Coronary artery (tissue), 2 donors: ENCODE measurements around the gene PPP2R3B.

Source experiments
- DNase-seq: peaks from one replicate; pipeline ENCODE4 v3.0.0-alpha.2; 2017; ENCODE audit warnings: low spot score
- H3K27ac ChIP-seq, 2 donors: fragments of 200-600 bp; sonication (generic); one replicate each; pipeline ENCODE4 v1.5.1; 2016 to 2019
- H3K4me3 ChIP-seq: fragments of 200-600 bp; sonication (generic); 2 replicates; pipeline ENCODE4 v1.5.1; 2016; ENCODE audit warnings: mild to moderate bottlenecking, moderate library complexity
- CTCF ChIP-seq: fragments of 200-600 bp; sonication (generic); IDR thresholded peaks from one replicate; pipeline ENCODE4 v1.5.1; 2019; ENCODE audit warnings: antibody characterized with exemption

PPP2R3B gene

DNA sequence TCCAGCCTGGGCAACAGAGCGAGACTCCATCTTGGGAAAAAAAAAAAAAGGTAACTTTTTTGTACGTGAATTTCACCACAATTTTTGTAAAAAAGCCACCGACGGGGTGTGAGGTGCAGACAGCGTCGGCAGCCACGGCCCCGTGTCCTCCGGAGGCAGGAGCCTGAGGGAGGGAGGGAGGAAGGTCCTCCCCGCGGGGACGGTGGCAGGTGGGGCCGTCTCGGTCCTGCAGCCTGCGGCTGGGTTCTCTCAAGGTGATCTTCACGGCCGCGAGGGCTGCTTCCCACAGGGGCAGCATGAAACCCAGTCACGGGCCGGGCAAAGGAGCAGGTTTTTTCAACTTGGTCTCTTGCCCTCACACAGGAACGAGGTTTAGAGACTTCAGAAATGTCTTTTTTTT is 91.6 kb downstream of the PPP2R3B start:
- DNase-seq: no peak
- Histone ChIP-seq H3K4me3 (no peak overlapping the region), H3K27ac (no peak overlapping the region)
- no peak for TF ChIP-seq CTCF

DNA sequence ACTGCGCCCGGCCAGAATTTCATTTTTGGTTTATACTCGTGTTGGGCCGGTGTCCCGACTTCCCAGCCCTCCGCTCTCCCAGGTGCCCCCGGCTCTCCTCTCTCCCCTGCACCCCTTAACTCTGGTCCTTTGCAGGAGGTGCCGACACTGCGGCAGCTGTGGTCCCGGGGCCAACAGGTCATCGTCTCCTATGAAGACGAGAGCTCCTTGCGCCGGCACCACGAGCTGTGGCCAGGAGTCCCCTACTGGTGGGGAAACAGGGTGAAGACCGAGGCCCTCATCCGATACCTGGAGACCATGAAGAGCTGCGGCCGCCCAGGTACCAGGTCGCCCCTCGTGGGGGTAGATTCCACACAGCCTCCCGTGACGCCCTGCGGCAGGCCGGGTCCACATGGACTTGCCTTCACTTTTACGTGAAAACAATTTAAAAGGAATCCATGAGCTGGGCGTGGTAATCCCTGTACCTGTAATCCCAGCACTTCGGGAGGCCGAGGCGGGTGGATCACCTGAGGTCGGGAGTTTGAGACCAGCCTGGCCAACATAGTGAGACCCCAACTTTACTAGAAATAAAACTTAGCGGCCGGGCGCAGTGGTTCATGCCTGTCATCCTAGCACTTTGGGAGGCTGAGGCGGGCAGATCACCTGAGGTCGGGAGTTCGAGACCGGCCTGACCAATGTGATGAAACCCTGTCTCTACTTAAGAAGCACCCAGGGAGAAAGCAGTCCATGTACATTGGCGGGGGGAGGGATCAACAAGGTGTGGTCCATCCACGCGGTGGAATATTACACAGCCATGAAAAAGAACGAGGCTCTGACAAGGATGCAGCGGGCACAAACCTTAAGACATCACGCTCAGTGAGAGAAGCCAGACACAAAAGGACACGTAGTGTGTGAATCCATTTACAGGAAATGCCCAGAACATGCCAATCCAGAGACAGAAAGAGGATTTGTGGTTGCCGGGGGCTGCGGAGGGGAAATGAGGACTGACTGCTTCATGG is 93.5 kb downstream of the PPP2R3B start:
- H3K27ac ChIP-seq: no peak overlapping the region
- TF ChIP-seq CTCF: no peak
- no peak for DNase-seq
- H3K4me3 ChIP-seq: no peak overlapping the region

DNA sequence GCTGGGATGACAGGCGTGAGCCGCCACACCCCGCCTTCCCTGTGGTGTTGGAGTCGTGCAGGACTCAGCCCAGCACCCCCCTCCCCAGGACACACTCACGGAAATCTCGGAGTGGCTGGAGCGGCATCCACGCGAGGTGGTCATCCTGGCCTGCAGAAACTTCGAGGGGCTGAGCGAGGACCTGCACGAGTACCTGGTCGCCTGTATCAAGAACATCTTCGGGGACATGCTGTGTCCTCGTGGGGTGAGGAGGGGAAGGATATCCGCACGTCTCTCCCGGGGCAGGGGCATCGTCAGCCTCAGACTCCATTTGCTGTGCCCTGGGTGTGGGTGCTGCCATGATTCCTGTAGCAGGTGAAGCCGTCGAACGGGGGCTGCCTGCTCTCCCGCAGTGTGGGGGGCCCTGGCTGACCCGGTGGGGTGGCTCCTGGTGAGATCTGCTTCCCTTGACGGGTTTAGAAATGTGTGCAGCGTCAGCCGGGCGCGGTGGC is 95.3 kb downstream of the PPP2R3B start:
- no peak overlapping the region for H3K27ac ChIP-seq
- no peak for DNase-seq
- H3K4me3 ChIP-seq: no peak overlapping the region
- no peak for TF ChIP-seq CTCF

DNA sequence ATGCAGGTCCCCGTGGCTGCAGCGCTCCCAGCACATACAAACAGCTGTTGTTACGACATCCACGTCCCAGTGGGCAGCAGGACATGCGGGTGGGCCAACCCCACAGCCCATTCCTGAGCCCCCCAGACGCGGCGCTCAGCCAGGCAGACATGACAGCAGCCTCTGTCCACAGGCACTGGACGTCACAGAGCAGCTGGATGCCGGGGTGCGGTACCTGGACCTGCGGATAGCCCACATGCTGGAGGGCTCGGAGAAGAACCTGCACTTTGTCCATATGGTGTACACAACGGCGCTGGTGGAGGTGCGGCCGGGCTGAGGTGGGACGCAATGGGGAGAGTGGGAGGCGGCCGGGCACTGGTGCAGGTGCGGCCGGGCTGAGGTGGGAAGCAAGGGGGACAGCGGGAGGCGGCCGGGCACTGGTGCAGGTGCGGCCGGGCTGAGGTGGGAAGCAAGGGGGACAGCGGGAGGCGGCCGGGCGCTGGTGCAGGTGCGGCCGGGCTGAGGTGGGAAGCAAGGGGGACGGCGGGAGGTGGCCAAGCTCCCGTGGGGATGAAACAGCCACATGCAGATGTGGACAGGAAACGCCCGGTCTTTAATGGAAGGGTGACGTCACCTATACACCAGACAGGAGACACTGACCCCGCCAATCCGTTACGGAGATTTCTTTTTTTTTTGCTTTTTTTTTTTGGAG is 96.1 kb downstream of the PPP2R3B start:
- Histone ChIP-seq H3K4me3 (no peak overlapping the region), H3K27ac (no peak overlapping the region)
- TF ChIP-seq CTCF: no peak
- DNase-seq: no peak

- H3K27ac ChIP-seq: no peak overlapping the region
- DNase-seq: no peak
- TF ChIP-seq CTCF: no peak
- no peak overlapping the region for H3K4me3 ChIP-seq
These were observed 98.1 kb downstream of the PPP2R3B start for GRCh38 chrX:288561-288991.

- Histone ChIP-seq H3K4me3 (no peak overlapping the region), H3K27ac (no peak overlapping the region)
- DNase-seq: no peak
- no peak for TF ChIP-seq CTCF
These were observed 99.0 kb downstream of the PPP2R3B start for GRCh38 chrX:287670-288069.
